HCT116 (cell line): ENCODE data around the gene CDK14. TPM values are rescaled to one million over a fixed set of nuclear protein-coding genes. Genes with fewer than 3 reads are reported as not detected.

Source experiments
- ATAC-seq: fragments of 200-7000 bp; cut with Tn5 transposase; 2 replicates; pipeline ENCODE4 v1.9.1; 2020; ENCODE audit warnings: mild to moderate bottlenecking, moderate library complexity
- BruUV-seq: library from RNA; stranded (reverse); fragments of 400-500 nt; replicated peaks from 2 replicates; lab custom pipeline; 2021; lab: Mats Ljungman, UMichigan
- CTCF ChIA-PET: fragments of 300-600 bp; sonication (Branson Sonifier 250); formaldehyde crosslinking; loops from one replicate; lab custom pipeline; 2021; ENCODE audit warnings: antibody characterized with exemption; lab: Charles Lee
- POLR2A ChIA-PET: fragments of 300-600, 350-600 bp; sonication (Branson Sonifier 250); formaldehyde crosslinking; loops from one replicate; lab custom pipeline; 2021; ENCODE audit warnings: antibody characterized with exemption; lab: Charles Lee
- RAD21 ChIA-PET, 2 experiments: fragments of 300-600 bp; sonication (Branson Sonifier 250); formaldehyde crosslinking; loops; one replicate each; lab custom pipeline; 2023; ENCODE audit warnings: low total read pairs in 2 of 2; ENCODE audit not compliant: uncharacterized antibody in 2 of 2, unreplicated experiment in 2 of 2, low non-redundant PET in 1 of 2; lab: Charles Lee
- DNase-seq: peaks from one replicate; pipeline ENCODE4 v3.0.0-alpha.2; 2010; ENCODE audit warnings: low read depth, low spot score
- H2AFZ ChIP-seq: fragments of 200-600 bp; shearing (Covaris generic), sonication (generic); 2 replicates; pipeline ENCODE4 v1.6.1; 2017; ENCODE audit warnings: low read depth, mixed run types, mixed read lengths, antibody characterized with exemption, low read length; ENCODE audit not compliant: poor library complexity, severe bottlenecking
- H3K27ac ChIP-seq: 2 replicates; pipeline ENCODE4 v1.5.1; 2012; ENCODE audit warnings: low read depth, low read length
- H3K27me3 ChIP-seq: fragments of 200-600 bp; sonication (generic); 2 replicates; pipeline ENCODE4 v1.6.1; 2016; ENCODE audit warnings: mixed run types, low read length, mixed read lengths; ENCODE audit not compliant: insufficient read depth
- H3K36me3 ChIP-seq, 2 experiments: fragments of 200-500 bp in 1 of 2; fragments of 200-600 bp in 1 of 2; sonication (Bioruptor generic) in 1 of 2; sonication (generic) in 1 of 2; 2 replicates each; pipeline versions ENCODE4 v1.5.1 to v1.6.1; 2014 to 2016; ENCODE audit warnings: low read length in 2 of 2, inconsistent platforms in 1 of 2, mixed read lengths in 1 of 2, mixed run types in 1 of 2; ENCODE audit not compliant: insufficient read depth in 2 of 2, control insufficient read depth in 1 of 2
- H3K4me1 ChIP-seq, 2 experiments: fragments of 200-600 bp in 1 of 2; sonication (generic) in 1 of 2; 2 replicates each; pipeline versions ENCODE4 v1.5.1 to v1.6.1; 2012 to 2017; ENCODE audit warnings: low read length in 2 of 2, inconsistent platforms in 1 of 2, mild to moderate bottlenecking in 1 of 2, mixed read lengths in 1 of 2, mixed run types in 1 of 2, moderate library complexity in 1 of 2; ENCODE audit not compliant: insufficient read depth in 2 of 2, control insufficient read depth in 1 of 2
- H3K4me2 ChIP-seq: fragments of 200-600 bp; sonication (generic); 2 replicates; pipeline ENCODE4 v1.6.1; 2017; ENCODE audit warnings: mixed run types, low read length, mixed read lengths
- H3K4me3 ChIP-seq, 2 experiments: fragments of 200-600 bp in 1 of 2; sonication (generic) in 1 of 2; replicated peaks in 1 of 2; 2 replicates each; pipeline ENCODE4 v1.5.1; 2011 to 2016; ENCODE audit warnings: low read length in 2 of 2, control low read depth in 1 of 2, low read depth in 1 of 2, mild to moderate bottlenecking in 1 of 2, mixed read lengths in 1 of 2, mixed run types in 1 of 2
- H3K79me2 ChIP-seq: fragments of 200-600 bp; sonication (generic); 2 replicates; pipeline ENCODE4 v1.6.1; 2017; ENCODE audit warnings: mild to moderate bottlenecking, mixed run types, low read length, moderate library complexity, mixed read lengths; ENCODE audit not compliant: insufficient read depth
- H3K9ac ChIP-seq: fragments of 200-600 bp; sonication (generic); 2 replicates; pipeline ENCODE4 v1.6.1; 2016; ENCODE audit warnings: low read length, mixed read lengths
- H3K9me2 ChIP-seq: fragments of 200-600 bp; sonication (generic), shearing (Covaris generic); 2 replicates; pipeline ENCODE4 v1.6.1; 2017; ENCODE audit warnings: mixed run types, mild to moderate bottlenecking, moderate library complexity; ENCODE audit not compliant: insufficient read depth
- H3K9me3 ChIP-seq, 2 experiments: fragments of 200-500 bp in 1 of 2; fragments of 200-600 bp in 1 of 2; sonication (Bioruptor generic) in 1 of 2; sonication (generic) in 1 of 2; 2 replicates each; pipeline ENCODE4 v1.6.1; 2014 to 2017; ENCODE audit warnings: low read length in 2 of 2, mixed read lengths in 2 of 2, inconsistent platforms in 1 of 2, low read depth in 1 of 2, mild to moderate bottlenecking in 1 of 2, mixed run types in 1 of 2, moderate library complexity in 1 of 2; ENCODE audit not compliant: control insufficient read depth in 1 of 2, insufficient read depth in 1 of 2
- H4K20me1 ChIP-seq: fragments of 200-600 bp; sonication (generic), shearing (Covaris generic); 2 replicates; pipeline ENCODE4 v1.6.1; 2017; ENCODE audit warnings: mixed run types, mild to moderate bottlenecking, moderate library complexity; ENCODE audit not compliant: insufficient read depth
- ATF3 ChIP-seq: IDR thresholded peaks from 2 replicates; pipeline ENCODE4 v1.6.1; 2012
- CBX3 ChIP-seq: IDR thresholded peaks from 2 replicates; pipeline ENCODE4 v1.6.1; 2012; ENCODE audit warnings: low read depth
- CEBPB ChIP-seq: IDR thresholded peaks from 2 replicates; pipeline ENCODE4 v1.6.1; 2012; ENCODE audit warnings: low read depth
- MAX ChIP-seq: IDR thresholded peaks from 2 replicates; pipeline ENCODE4 v1.6.1; 2012
- REST ChIP-seq: IDR thresholded peaks from 2 replicates; pipeline ENCODE4 v1.6.1; 2012; ENCODE audit warnings: low read depth
- SP1 ChIP-seq: IDR thresholded peaks from 2 replicates; pipeline ENCODE4 v1.6.1; 2012; ENCODE audit warnings: low read depth
- SRF ChIP-seq: IDR thresholded peaks from 2 replicates; pipeline ENCODE4 v1.6.1; 2012; ENCODE audit warnings: low read depth
- TCF7L2 ChIP-seq: IDR thresholded peaks from 2 replicates; pipeline ENCODE4 v1.7.0; 2011; ENCODE audit warnings: borderline replicate concordance, inconsistent platforms; ENCODE audit not compliant: insufficient read depth, insufficient read length; ENCODE audit errors: extremely low read depth
- ZNF274 ChIP-seq: fragments of 200-500 bp; sonication (Bioruptor generic); IDR thresholded peaks from 2 replicates; pipeline ENCODE4 v1.6.1; 2014; ENCODE audit warnings: mild to moderate bottlenecking, low read depth, low read length, inconsistent platforms
- intact Hi-C: fragments of 100-400 bp; cut with micrococcal nuclease; formaldehyde crosslinking; loops from 2 replicates; pipeline ENCODE4 v1.10.0; 2022
- total RNA-seq: library from RNA; stranded (reverse); gene quantifications from one replicate; pipeline ENCODE4 v1.2.1, GENCODE V29; 2021; ENCODE audit not compliant: unreplicated experiment

The CDK14 gene
- total RNA-seq, 1 experiment from 2014 or later = 10.2 TPM

- Histone ChIP-seq H3K27ac (no peak overlapping the region), H3K4me2 (no peak overlapping the region), H2AFZ (no peak overlapping the region), H3K9me2 (no peaks in the 10 kb centered on the region), H3K4me3 (no peak overlapping the region), H3K4me1 (no peaks in the 10 kb centered on the region), H3K9me3 (no peaks in the 10 kb centered on the region), H3K27me3 (no peaks in the 10 kb centered on the region), H3K9ac (no peak overlapping the region), H3K36me3 (no peaks in the 10 kb centered on the region), H3K79me2 (no peaks in the 10 kb centered on the region), H4K20me1 (no peaks in the 10 kb centered on the region; the same call in 1 of the 2 replicates)
- RAD21 ChIA-PET = no interaction called here
- no TSS peak for BruUV-seq
- CTCF ChIA-PET = no interaction called here
- intact Hi-C loops = no loop called here
- no peak for TF ChIP-seq TCF7L2
- TF ChIP-seq CEBPB = no peak
- no peak for TF ChIP-seq REST
- TF ChIP-seq SRF = no peak
- no peak for TF ChIP-seq CBX3
- no peak for TF ChIP-seq ZNF274
- TF ChIP-seq SP1 = no peak
- no peak for TF ChIP-seq MAX
- TF ChIP-seq ATF3 = no peak
- POLR2A ChIA-PET = no interaction called here
- DNase-seq (no peak), ATAC-seq (no peak)
Measured at GRCh38 chr7:91185771-91186170, 589.6 kb downstream of the CDK14 start.
